Activated T-helper 2 cell treated with anti-CD3 and anti-CD28 coated beads, Interferon-gamma antibody, Interleukin-2, Interleukin-4, amounts not matched to agents 10 μg/mL and 5 μg/mL and 100 μg/mL, durations not matched to agents 14 hours and 24 hours and 36 hours (primary cell): ENCODE results near the gene LATS2. TPM values are rescaled to one million over a fixed set of nuclear protein-coding genes. Genes with fewer than 3 reads are reported as not detected.
A peak's percentile ranks its signal among the peaks of the same experiment; 100 is the strongest.
"Not testable (repeated sequence)": the region's sequence is repeated elsewhere in the genome, so short reads cannot be mapped to it uniquely, and the experiment has no call there.

ENCODE experiments used
- DNase-seq: peaks from one replicate; pipeline ENCODE4 v3.0.0; 2021; ENCODE audit warnings: low spot score
- H3K27ac Mint-ChIP-seq: one replicate; pipeline ENCODE4 v1.8.0; 2021; ENCODE audit warnings: mixed read lengths
- H3K27me3 Mint-ChIP-seq: one replicate; pipeline ENCODE4 v1.8.0; 2021; ENCODE audit warnings: low read depth, mixed read lengths
- H3K36me3 Mint-ChIP-seq: one replicate; pipeline ENCODE4 v1.8.0; 2021; ENCODE audit warnings: low read depth, mixed read lengths
- H3K4me1 Mint-ChIP-seq: one replicate; pipeline ENCODE4 v1.8.0; 2021; ENCODE audit warnings: low read depth, mixed read lengths
- H3K4me3 Mint-ChIP-seq: one replicate; pipeline ENCODE4 v1.8.0; 2021; ENCODE audit warnings: low read depth, mild to moderate bottlenecking, moderate library complexity, mixed read lengths
- H3K9me3 Mint-ChIP-seq: one replicate; pipeline ENCODE4 v1.8.0; 2021; ENCODE audit warnings: mixed read lengths
- intact Hi-C: fragments of 100-400 bp; cut with micrococcal nuclease; formaldehyde crosslinking; loops from one replicate; pipeline ENCODE4 v1.15.1; 2023
- total RNA-seq: library from RNA; stranded (reverse); gene quantifications from 2 replicates; pipeline ENCODE4 v1.2.3, GENCODE V29; 2022

The LATS2 gene
- total RNA-seq, 1 donor from 2014 or later = 2.6 TPM

DNA sequence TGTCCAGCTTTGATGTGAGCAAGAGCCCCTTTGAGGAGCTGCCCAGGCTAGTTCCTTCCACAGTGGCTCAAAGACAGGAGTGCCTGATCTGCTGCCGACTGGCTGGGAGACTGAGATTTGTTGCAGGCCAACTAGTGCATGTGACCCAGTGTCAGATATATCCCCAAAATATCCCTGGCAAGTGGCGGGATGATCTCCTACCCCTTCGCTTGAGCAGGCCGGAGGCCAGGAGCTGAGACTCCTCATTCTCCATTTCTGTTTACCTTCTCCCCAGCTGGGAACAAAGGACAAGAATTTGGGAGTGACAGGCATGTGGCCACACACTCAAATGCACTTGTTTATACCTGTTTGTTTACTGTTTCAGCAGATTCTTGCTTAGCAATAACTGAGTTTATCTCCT is 121.7 kb downstream of the LATS2 start:
- peaks cover 4% of the 10 kb centered on the region for H3K27me3 Mint-ChIP-seq
- H3K36me3 Mint-ChIP-seq = no peaks in the 10 kb centered on the region
- intact Hi-C loops = no loop called here
- no peak for DNase-seq
- H3K9me3 Mint-ChIP-seq = no peaks in the 10 kb centered on the region
- H3K4me1 Mint-ChIP-seq = peaks cover 2% of the 10 kb centered on the region
- H3K4me3 Mint-ChIP-seq = no peak overlapping the region
- H3K27ac Mint-ChIP-seq = no peak overlapping the region

GRCh38 chr13:20938302-20938701 is 123.1 kb downstream of the LATS2 start:
- no peaks in the 10 kb centered on the region for H3K27me3 Mint-ChIP-seq
- H3K36me3 Mint-ChIP-seq = no peaks in the 10 kb centered on the region
- DNase-seq = no peak
- no peak overlapping the region for H3K27ac Mint-ChIP-seq
- H3K9me3 Mint-ChIP-seq = no peaks in the 10 kb centered on the region
- H3K4me1 Mint-ChIP-seq = no peaks in the 10 kb centered on the region
- no peak overlapping the region for H3K4me3 Mint-ChIP-seq
- intact Hi-C loops = no loop called here

DNA sequence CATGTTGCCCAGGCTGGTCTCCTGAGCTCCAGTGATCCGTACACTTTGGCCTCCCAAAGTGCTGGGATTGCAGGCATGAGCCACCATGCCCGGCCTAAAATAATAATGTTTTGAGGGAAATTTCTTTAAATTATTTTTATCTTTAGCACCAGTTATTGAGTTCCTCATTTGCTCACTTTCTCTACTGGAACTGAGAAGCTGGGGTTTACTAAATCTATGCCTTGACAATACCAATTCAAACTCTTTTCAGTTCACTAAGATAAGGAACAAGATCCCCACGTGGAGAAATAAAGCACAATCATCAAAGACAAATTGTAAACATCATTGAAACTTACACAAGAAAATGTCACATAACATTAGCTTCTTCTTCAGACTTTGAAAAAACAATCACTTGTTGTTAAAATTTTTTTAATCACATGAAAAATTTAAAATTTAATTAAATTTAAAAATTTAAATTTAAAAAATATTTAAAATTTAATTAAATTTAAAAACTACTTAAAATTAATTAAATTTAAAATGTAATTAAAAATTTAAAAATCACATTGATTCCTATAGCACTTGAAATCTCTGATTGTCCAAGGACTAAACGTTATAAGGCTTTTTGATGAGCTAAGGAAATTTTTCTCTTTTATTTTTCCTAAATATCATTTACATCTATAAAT is 133.7 kb downstream of the LATS2 start:
- H3K4me1 Mint-ChIP-seq = no peaks in the 10 kb centered on the region
- DNase-seq = no peak
- no peak overlapping the region for H3K4me3 Mint-ChIP-seq
- H3K27me3 Mint-ChIP-seq = no peaks in the 10 kb centered on the region
- no peaks in the 10 kb centered on the region for H3K36me3 Mint-ChIP-seq
- no peaks in the 10 kb centered on the region for H3K9me3 Mint-ChIP-seq
- H3K27ac Mint-ChIP-seq = no peak overlapping the region
- intact Hi-C loops = no loop called here

GRCh38 chr13:20925395-20925790 is 136.0 kb downstream of the LATS2 start:
- not testable (repeated sequence) for H3K27me3 Mint-ChIP-seq, H3K27ac Mint-ChIP-seq, H3K4me3 Mint-ChIP-seq, DNase-seq, H3K4me1 Mint-ChIP-seq, H3K9me3 Mint-ChIP-seq, H3K36me3 Mint-ChIP-seq
- intact Hi-C loops = loop anchor here (1.0 kb wide), 2 partner anchors 213 to 430 kb away; no protein-coding TSS in a partner anchor

DNA sequence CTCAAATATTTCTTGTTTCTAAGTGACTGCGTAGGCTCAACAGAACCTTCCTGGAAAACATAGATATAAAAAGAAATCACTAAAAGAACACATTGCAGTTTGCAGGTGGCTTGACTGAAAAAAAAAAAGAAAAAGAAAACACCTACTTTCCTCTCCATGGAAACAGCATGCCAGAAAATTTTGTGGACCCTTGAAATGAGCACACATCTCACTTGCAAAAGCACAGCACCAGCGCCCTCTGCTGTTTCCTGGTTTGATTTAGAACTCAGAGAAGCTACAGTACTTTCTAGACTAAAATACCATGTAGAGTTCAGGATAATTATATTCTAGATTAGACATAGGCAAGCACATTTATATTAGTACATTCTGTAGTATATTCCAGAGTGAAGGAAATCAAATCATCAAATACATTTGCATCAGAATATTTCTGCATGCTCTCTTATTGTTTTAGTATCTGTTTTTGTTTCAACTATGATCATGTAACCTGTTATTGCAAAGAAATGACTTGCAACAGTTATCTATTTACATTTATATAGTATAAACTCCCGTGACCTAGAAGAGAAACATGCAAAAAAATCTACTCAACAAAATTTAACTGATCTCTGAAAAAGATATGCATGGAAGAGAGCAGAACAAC is 136.5 kb downstream of the LATS2 start:
- no peak overlapping the region for H3K4me3 Mint-ChIP-seq
- H3K36me3 Mint-ChIP-seq = no peaks in the 10 kb centered on the region
- no peak overlapping the region for H3K27ac Mint-ChIP-seq
- intact Hi-C loops = loop anchor here (1.0 kb wide), 2 partner anchors 213 to 430 kb away; no protein-coding TSS in a partner anchor
- DNase-seq = peak; percentile 41
- no peaks in the 10 kb centered on the region for H3K9me3 Mint-ChIP-seq
- no peaks in the 10 kb centered on the region for H3K4me1 Mint-ChIP-seq
- no peaks in the 10 kb centered on the region for H3K27me3 Mint-ChIP-seq

- Mint-ChIP-seq H3K9me3 (no peaks in the 10 kb centered on the region), H3K27me3 (no peaks in the 10 kb centered on the region), H3K4me3 (no peak overlapping the region), H3K36me3 (no peaks in the 10 kb centered on the region), H3K27ac (no peak overlapping the region), H3K4me1 (no peaks in the 10 kb centered on the region)
- DNase-seq = no peak
- intact Hi-C loops = no loop called here
These were observed 138.1 kb downstream of the LATS2 start for GRCh38 chr13:20923272-20923671.

Other genes starting within 250 kb of the LATS2 start
- gene XPO4, start 158.8 kb downstream of the LATS2 start, total RNA-seq = 25.5 and 28.0 TPM in 2 replicates
- 226 and 228 TPM in 2 replicates for gene SAP18, start 78.5 kb upstream of the LATS2 start, total RNA-seq
- gene SKA3, start 115.0 kb upstream of the LATS2 start, total RNA-seq = 29.4 and 29.6 TPM in 2 replicates
- 28.5 and 28.9 TPM in 2 replicates for gene MRPL57, start 115.1 kb upstream of the LATS2 start, total RNA-seq